Activated CD4-positive, alpha-beta T cell treated with anti-CD3 and anti-CD28 coated beads for 36 hours (primary cell): ENCODE data around the gene HS6ST1. TPM values are rescaled to one million over a fixed set of nuclear protein-coding genes. Genes with fewer than 3 reads are reported as not detected.

Experiments
- ATAC-seq: fragments of 200-7000 bp; cut with Tn5 transposase; one replicate; pipeline ENCODE4 v1.10.0; 2021; ENCODE audit warnings: mild to moderate bottlenecking, moderate library complexity
- CTCF ChIA-PET: fragments of 350-600 bp; sonication (Branson Sonifier 250); formaldehyde crosslinking; loops from one replicate; lab custom pipeline; 2021; ENCODE audit warnings: antibody characterized with exemption; lab: Charles Lee
- POLR2A ChIA-PET: fragments of 350-600 bp; sonication (Branson Sonifier 250); formaldehyde crosslinking; loops from one replicate; lab custom pipeline; 2021; ENCODE audit warnings: antibody characterized with exemption, inconsistent platforms; lab: Charles Lee
- DNase-seq: peaks from one replicate; pipeline ENCODE4 v3.0.0-alpha.2; 2020
- H3K27ac Mint-ChIP-seq: one replicate; pipeline ENCODE4 v1.8.0; 2021; ENCODE audit warnings: mixed read lengths
- H3K27me3 Mint-ChIP-seq: one replicate; pipeline ENCODE4 v1.8.0; 2021; ENCODE audit warnings: mixed read lengths
- H3K36me3 Mint-ChIP-seq: one replicate; pipeline ENCODE4 v1.8.0; 2021; ENCODE audit warnings: low read depth, mixed read lengths
- H3K4me1 Mint-ChIP-seq: one replicate; pipeline ENCODE4 v1.8.0; 2021; ENCODE audit warnings: mixed read lengths
- H3K4me3 Mint-ChIP-seq: one replicate; pipeline ENCODE4 v1.8.0; 2021; ENCODE audit warnings: mild to moderate bottlenecking, moderate library complexity, mixed read lengths
- H3K9me3 Mint-ChIP-seq: one replicate; pipeline ENCODE4 v1.8.0; 2021; ENCODE audit warnings: low read depth, mixed read lengths
- intact Hi-C, 2 experiments: fragments of 100-400 bp; cut with DNase I in 1 of 2; cut with micrococcal nuclease in 1 of 2; formaldehyde crosslinking; loops; one replicate each; pipeline versions ENCODE4 v1.14.2 to v1.15.1; 2022 to 2024; cut with DNase I, micrococcal nuclease
- total RNA-seq, 2 experiments: library from RNA; stranded (reverse); gene quantifications; one replicate each; pipeline ENCODE4 v1.2.3, GENCODE V29; 2021

Gene HS6ST1
- total RNA-seq, 2 experiments from 2014 or later: 12.8 to 13.8 TPM

DNA sequence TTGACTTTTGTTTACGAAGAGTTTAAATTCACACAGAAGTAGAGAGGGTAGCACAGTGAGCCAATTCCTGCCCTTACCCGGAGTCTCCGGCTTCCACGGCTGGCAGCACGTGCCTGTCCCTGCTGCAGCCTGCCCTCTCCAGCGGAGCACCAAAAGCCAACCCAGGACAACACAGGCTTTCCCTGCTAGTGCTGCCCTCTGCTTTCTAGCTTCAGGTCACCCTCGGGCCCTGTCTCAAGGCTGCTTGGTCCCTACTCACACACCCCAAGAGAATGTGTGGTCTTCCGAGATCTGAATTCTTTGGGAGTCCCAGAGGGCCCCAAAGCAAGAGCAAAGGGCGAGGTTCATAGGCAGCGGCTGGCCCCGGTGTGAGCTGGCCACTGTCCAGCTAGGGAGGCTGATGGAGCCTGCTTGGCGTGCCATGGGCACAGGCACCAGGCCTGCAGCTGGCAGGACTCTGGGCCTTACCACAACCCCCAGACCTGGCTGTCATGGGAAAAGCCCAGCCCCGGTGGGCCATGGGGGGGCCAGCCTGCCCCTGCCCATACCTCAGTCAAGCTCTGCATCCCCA is 7.0 kb upstream of the HS6ST1 start:
- Mint-ChIP-seq H3K27ac (no peak overlapping the region), H3K4me1 (peaks cover 14% of the 10 kb centered on the region), H3K4me3 (no peak overlapping the region), H3K9me3 (no peaks in the 10 kb centered on the region), H3K36me3 (no peaks in the 10 kb centered on the region), H3K27me3 (peaks cover 3% of the 10 kb centered on the region)
- ChIA-PET POLR2A (no interaction called here), CTCF (no interaction called here)
- DNase-seq (peak; percentile 2), ATAC-seq (no peak)
- intact Hi-C loops: loop anchor here (10.0 kb wide), 3 partner anchors 209 to 801 kb away; partner anchors contain the start of gene IWS1 (in 1 of the 2)

DNA sequence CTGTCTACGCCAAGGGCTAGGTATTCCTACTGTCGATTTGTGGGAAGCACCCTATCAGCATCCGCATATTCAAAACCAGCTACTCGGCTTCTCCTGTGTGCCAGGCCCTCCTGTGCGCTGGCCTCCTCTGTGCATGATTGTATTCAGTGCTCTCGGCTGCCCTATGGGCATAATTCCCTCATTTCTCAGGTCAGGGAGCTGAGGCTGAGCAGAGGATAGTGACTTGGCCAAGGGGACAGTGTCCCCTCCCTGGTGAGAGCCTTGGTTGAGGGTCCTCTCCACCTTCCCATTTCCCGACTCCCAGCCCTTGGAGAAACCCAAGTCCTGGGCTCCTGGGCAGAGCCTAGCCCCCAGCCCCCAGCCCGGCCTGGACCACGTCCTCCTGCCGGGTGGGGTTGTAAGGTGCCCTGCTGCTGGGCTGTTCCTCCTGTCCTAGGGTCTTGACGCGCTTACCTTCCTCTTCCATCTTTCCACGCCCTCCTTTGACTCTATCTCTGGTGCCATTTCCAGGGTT is 6.3 kb upstream of the HS6ST1 start:
- H3K9me3 Mint-ChIP-seq: no peaks in the 10 kb centered on the region
- CTCF ChIA-PET: interaction anchor here (0.5 kb wide), 1 partner anchor 1059 kb away, joined by 5 read pairs; no protein-coding TSS in a partner anchor
- no peak overlapping the region for H3K27ac Mint-ChIP-seq
- POLR2A ChIA-PET: no interaction called here
- DNase-seq (peak; percentile 2), ATAC-seq (no peak)
- peaks cover 13% of the 10 kb centered on the region for H3K4me1 Mint-ChIP-seq
- intact Hi-C loops: loop anchor here (5.0 to 10.0 kb wide), 8 partner anchors 207 to 1552 kb away; partner anchors contain the start of gene IWS1 (in 1 of the 2)
- no peaks in the 10 kb centered on the region for H3K36me3 Mint-ChIP-seq
- no peak overlapping the region for H3K4me3 Mint-ChIP-seq
- peaks cover 2% of the 10 kb centered on the region for H3K27me3 Mint-ChIP-seq

DNA sequence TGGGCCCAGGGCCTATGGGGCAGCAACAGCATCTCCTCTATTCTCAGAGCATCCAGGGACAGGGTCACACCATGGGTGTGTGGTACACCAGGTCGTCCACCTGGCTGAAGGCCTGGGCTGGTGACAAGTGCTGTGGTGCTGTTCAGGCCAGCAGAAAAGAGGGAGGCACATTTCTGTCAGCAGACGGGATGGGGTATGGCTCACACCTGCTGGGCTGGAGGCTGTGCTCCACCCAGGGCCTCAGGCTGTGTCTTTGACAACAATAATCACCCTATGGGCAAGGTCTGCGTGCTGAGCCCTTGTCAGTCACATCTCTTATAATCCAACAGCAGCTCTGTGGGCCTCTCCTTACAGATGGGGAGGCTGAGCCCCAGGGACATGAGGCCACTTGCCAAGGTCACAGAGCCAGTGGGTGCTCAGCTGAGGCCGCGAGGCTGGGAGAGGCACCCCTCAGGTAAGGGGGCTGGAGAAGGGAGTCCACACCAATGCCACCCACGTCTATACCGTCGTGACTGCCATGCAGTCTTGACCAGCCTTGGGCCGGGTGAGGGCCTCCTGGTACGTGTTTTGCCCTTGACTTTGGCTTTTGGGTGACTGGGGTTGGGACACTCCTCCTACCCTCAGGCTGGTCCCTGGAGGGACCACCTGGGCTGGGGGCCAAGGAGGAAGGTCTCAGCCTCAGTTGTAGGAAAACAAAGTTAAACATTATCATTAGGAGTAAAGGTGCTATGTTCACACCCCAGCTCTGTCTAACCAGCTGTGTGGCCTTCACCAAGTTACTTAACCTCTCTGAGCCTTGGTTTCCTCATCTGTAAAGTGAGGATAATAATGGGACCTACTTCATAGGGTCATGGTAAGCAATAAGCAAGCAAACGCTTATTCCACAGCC is 5.6 kb upstream of the HS6ST1 start:
- peak; percentile 3 for DNase-seq
- Mint-ChIP-seq H3K27ac (no peak overlapping the region), H3K4me3 (no peak overlapping the region), H3K4me1 (peaks cover 6% of the 10 kb centered on the region), H3K27me3 (no peaks in the 10 kb centered on the region), H3K36me3 (no peaks in the 10 kb centered on the region), H3K9me3 (no peaks in the 10 kb centered on the region)
- no peak for ATAC-seq
- intact Hi-C loops: loop anchor here (5.0 to 10.0 kb wide), 8 partner anchors 208 to 1553 kb away; partner anchors contain the start of gene IWS1 (in 1 of the 2)
- POLR2A ChIA-PET: interaction anchor here (0.6 kb wide), 1 partner anchor 149 kb away, joined by 3 read pairs; no protein-coding TSS in a partner anchor
- CTCF ChIA-PET: interaction anchor here (0.5 to 1.0 kb wide), 2 partner anchors 7 to 1060 kb away, joined by 3 to 5 read pairs; no protein-coding TSS in a partner anchor

DNA sequence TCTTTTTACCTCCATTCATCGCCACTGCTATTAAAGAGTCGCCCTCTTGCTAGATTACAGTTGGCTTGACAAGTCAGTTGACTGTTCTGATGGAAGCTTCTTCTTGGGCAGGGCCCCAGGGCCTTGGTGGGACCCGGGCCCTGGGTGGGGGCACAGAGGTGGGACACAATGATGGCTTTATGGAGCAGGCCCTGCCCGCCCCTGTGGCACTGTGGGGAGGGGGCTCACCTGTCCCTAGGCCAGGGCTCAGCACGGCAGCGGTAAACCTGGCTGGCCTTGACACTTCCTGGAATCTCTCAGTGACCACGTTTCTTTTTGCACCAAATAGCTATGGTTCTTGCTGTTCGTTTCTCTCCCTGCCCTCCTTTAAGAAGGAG is 4.9 kb upstream of the HS6ST1 start:
- H3K9me3 Mint-ChIP-seq: no peaks in the 10 kb centered on the region
- CTCF ChIA-PET: interaction anchor here (1.0 kb wide), 1 partner anchor 8 kb away, joined by 3 read pairs; no protein-coding TSS in a partner anchor
- no peak overlapping the region for H3K4me3 Mint-ChIP-seq
- no peaks in the 10 kb centered on the region for H3K36me3 Mint-ChIP-seq
- H3K4me1 Mint-ChIP-seq: peaks cover 6% of the 10 kb centered on the region
- DNase-seq (peak; percentile 4), ATAC-seq (no peak)
- POLR2A ChIA-PET: interaction anchor here (0.6 kb wide), 1 partner anchor 149 kb away, joined by 3 read pairs; no protein-coding TSS in a partner anchor
- intact Hi-C loops: loop anchor here (5.0 to 10.0 kb wide), 8 partner anchors 209 to 1554 kb away; partner anchors contain the start of gene IWS1 (in 1 of the 2)
- H3K27me3 Mint-ChIP-seq: no peaks in the 10 kb centered on the region
- no peak overlapping the region for H3K27ac Mint-ChIP-seq

DNA sequence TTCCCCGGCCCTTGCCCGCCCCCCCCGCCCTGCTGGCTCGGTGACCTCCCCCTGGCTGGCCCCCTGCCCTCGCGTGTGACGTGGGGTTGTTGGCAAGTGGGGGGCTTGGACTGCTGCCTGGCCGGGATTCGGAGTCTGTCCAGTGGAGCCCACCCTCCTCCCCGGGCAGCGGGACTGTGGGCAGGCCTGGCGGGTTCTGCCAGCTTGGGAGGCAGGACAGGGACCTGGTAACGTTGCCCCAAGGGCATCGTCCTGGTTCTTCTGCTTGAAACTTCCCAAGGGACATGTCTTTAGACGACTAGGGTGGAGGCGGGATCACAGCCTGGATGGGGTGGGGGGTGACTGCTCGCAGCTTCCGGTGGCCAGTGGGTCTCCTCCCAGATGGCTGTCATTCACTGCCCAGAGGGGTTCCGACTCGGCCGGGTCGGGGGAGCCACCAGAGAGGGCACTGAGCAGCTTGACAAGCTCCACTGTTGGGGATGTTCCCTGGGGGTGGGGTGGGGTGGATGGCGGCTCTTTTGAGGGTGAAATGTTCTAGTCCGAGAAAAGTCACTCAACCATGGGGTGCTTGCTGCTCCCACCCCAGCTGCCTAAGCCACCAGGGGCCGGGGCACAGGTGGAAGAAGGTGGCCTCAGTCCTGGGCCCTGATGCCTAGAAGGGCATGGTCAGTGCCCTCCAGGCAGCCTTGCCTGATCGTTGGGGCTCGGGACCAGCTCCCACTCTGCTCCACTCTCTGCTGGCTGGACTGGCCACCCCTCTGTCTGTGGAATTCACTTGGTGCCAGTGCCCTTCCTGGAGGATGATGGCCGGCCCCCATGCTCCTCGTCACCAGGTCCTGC is 4.3 kb upstream of the HS6ST1 start:
- Mint-ChIP-seq H3K27ac (no peak overlapping the region), H3K4me3 (peak overlapping the region; percentile 16), H3K27me3 (no peaks in the 10 kb centered on the region), H3K36me3 (no peaks in the 10 kb centered on the region), H3K4me1 (peaks cover 6% of the 10 kb centered on the region), H3K9me3 (no peaks in the 10 kb centered on the region)
- ChIA-PET POLR2A (no interaction called here), CTCF (interaction anchor here (1.0 kb wide), 1 partner anchor 9 kb away, joined by 3 read pairs; no protein-coding TSS in a partner anchor)
- ATAC-seq (no peak), DNase-seq (peak; percentile 8)
- intact Hi-C loops: loop anchor here (5.0 to 10.0 kb wide), 8 partner anchors 209 to 1554 kb away; partner anchors contain the start of gene IWS1 (in 1 of the 2)

DNA sequence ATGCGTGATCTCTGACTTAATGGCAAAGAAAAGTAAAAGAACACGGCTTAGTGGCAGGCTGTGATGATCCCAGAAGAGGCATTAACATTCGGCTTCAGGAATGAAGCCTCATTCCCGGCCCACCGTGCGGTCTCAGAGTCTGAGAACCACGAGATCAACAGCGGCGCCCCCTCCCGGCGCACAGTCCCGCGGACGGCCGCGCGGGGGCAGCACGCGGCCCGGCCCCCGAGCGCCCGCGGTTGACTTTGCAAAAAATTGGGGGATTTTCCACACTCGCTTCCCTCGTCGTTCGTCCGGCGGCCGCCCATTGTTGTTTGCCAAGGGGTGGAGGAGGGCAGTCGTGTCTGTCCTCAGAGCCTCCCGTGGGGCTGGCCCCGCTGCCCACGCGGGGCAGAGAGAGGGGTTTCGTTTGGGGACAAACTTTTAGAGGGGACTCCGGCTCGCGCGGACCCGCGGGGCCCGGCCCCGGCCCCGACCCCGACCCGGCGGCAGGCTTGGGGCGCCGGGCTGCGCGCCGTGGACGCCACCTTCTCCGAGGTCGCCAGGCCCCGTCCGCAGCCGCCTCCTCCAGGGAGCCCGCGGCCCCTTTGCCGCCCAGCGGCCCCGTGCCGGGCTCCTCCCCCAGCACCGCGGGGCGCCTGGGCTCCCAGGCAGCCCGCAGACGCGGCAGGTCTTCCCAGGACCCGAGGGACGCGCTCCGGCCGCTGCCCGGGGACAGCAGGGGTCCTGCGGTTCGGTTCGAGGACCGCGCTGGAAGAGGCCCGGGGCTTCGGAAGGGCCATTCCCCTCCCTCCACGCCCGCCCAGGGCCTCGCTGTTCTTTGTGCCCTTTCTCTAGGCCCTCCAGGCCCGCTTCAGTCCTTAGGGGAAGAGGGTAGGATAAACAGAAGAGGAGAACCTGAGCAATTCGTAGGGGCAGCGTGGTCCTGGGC is 3.4 kb upstream of the HS6ST1 start:
- DNase-seq: peak; percentile 89
- Mint-ChIP-seq H3K27me3 (no peaks in the 10 kb centered on the region), H3K27ac (peak overlapping the region; percentile 60), H3K4me1 (peaks cover 6% of the 10 kb centered on the region), H3K9me3 (no peaks in the 10 kb centered on the region), H3K4me3 (peak overlapping the region; percentile 51), H3K36me3 (no peaks in the 10 kb centered on the region)
- POLR2A ChIA-PET: no interaction called here
- CTCF ChIA-PET: interaction anchor here (0.7 to 0.9 kb wide), 2 partner anchors 8 to 231 kb away, joined by 3 read pairs; partner anchors contain the start of gene UGGT1
- intact Hi-C loops: loop anchor here (2.0 to 10.0 kb wide), 9 partner anchors 89 to 1555 kb away; partner anchors contain the start of gene IWS1 (in 1 of the 2)
- ATAC-seq: peak; percentile 52

DNA sequence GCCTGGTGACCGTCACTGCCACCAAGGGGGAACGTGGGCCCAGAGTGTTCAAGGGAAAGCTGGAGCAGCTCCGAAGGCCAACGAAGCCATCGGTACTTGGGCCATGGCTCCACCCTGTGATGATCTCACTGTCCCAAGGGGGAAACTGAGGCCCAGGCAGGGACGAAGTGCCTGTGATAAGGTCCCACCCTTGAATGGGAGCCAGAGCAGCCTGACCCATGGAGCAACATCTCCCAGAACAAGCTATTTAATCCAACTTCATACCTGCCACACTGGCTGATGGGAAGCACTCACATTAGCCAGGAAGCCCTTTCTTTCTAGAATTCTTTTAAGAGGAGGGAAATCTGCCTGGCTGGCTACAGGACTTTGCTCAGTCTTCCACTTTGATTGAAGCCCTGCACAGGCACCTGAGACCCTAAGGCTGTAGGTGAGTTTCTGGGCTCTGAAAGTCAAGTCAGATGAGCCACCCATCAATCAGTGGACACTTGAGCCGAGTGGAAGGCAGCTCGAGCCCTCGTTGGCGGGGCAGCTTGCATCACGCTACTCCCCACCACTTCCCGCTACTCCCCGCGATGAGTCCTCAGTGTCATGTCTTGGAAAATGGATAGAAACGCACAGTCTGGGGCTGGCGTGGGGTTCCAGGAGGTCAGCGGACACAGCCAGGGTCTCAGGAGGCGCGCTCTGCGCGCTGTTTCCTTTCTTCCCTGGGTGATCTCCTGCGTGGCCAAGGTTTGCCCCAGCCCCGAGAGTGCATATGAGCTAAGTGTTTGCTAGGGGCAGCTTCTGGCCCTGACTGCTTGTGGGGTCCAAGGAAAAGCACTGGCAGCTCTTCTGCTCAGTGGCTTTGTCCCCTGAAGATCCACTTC is 2.5 kb upstream of the HS6ST1 start:
- H3K36me3 Mint-ChIP-seq: no peaks in the 10 kb centered on the region
- ChIA-PET POLR2A (no interaction called here), CTCF (interaction anchor here (0.5 to 0.9 kb wide), 5 partner anchors 9 to 528 kb away, joined by 3 to 4 read pairs (median 3); partner anchors contain the start of gene UGGT1)
- ATAC-seq: no peak
- peak overlapping the region; percentile 60 for H3K27ac Mint-ChIP-seq
- peak overlapping the region; percentile 51 for H3K4me3 Mint-ChIP-seq
- no peaks in the 10 kb centered on the region for H3K27me3 Mint-ChIP-seq
- DNase-seq: peak; percentile 11
- intact Hi-C loops: loop anchor here (2.0 to 10.0 kb wide), 9 partner anchors 88 to 1556 kb away; partner anchors contain the start of gene IWS1 (in 1 of the 2)
- H3K4me1 Mint-ChIP-seq: peaks cover 14% of the 10 kb centered on the region
- no peaks in the 10 kb centered on the region for H3K9me3 Mint-ChIP-seq

DNA sequence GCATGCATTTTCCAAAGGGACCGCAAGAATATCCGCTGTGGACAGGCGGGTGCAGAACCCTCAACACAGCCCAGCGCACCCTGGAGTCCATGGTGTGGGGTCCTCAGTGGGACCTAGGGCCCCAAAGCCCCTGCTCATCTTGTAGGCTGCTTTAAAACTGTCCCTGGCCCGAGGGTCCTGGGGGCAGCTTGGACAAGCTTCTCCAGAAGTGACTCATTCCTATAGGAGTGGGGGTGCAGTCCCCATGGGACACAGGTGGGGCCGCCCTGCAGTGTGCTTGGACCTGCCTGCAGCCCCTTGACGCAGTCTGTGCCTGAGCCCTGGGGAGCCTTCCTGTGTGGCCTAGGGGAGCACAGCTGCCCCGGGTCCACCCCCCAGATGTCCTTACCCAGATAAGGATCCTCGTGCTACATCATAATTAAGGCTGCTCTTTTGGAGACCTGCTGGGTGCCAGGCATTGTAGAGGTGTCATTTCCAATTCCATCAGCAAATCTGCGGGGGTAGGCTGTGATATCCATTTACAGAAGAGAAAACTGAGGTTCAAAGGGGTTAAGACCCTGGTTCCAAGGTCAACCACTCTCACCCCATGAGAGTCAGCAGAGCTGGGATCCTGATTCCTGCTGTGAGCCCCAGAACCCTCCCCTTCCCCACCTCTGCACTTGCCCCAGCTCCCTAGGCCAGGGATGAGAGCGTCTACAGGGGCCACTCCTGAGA is 1.7 kb upstream of the HS6ST1 start:
- Mint-ChIP-seq H3K27me3 (no peaks in the 10 kb centered on the region), H3K4me1 (peaks cover 19% of the 10 kb centered on the region), H3K36me3 (peaks cover 3% of the 10 kb centered on the region), H3K27ac (no peak overlapping the region), H3K9me3 (no peaks in the 10 kb centered on the region), H3K4me3 (no peak overlapping the region)
- peak; percentile 8 for DNase-seq
- intact Hi-C loops: loop anchor here (2.0 to 10.0 kb wide), 9 partner anchors 88 to 1557 kb away; partner anchors contain the start of gene IWS1 (in 1 of the 2)
- no peak for ATAC-seq
- ChIA-PET CTCF (interaction anchor here (0.7 to 1.1 kb wide), 3 partner anchors 13 to 217 kb away, joined by 3 to 4 read pairs (median 4); no protein-coding TSS in a partner anchor), POLR2A (no interaction called here)
